IMR-90 (cell line): ENCODE measurements around the gene HOXA10. TPM values are rescaled to one million over a fixed set of nuclear protein-coding genes. Genes with fewer than 3 reads are reported as not detected.

ENCODE experiments used
- ATAC-seq: fragments of 200-7000 bp; cut with Tn5 transposase; 2 replicates; pipeline ENCODE4 v1.9.1; 2020; ENCODE audit warnings: low read depth, mild to moderate bottlenecking, moderate library complexity
- BruUV-seq: library from RNA; stranded (reverse); fragments of 400-500 nt; replicated peaks from 2 replicates; lab custom pipeline; 2021; lab: Mats Ljungman, UMichigan
- CTCF ChIA-PET: fragments of 300-600 bp; formaldehyde crosslinking; extraction: SDS; loops from one replicate; lab custom pipeline; 2021; ENCODE audit warnings: antibody characterized with exemption; lab: Yijun Ruan, JAX
- POLR2A ChIA-PET: fragments of 300-600 bp; sonication (Branson Sonifier 250); formaldehyde crosslinking; loops from one replicate; lab custom pipeline; 2022; ENCODE audit warnings: antibody characterized with exemption; ENCODE audit not compliant: unreplicated experiment; lab: Charles Lee
- DNase-seq: peaks from one replicate; pipeline ENCODE4 v3.0.0; 2013
- H2AFZ ChIP-seq: replicated peaks from 2 replicates; pipeline ENCODE3; 2013; ENCODE audit warnings: low read length, mild to moderate bottlenecking; ENCODE audit not compliant: poor library complexity
- H2AK5ac ChIP-seq: 2 replicates; pipeline ENCODE4 v1.6.1; 2013; ENCODE audit warnings: low read depth, low read length, inconsistent platforms
- H2AK9ac ChIP-seq: replicated peaks from 2 replicates; pipeline ENCODE3; 2013; ENCODE audit warnings: mild to moderate bottlenecking, low read depth, low read length, moderate library complexity; ENCODE audit not compliant: poor library complexity
- H2BK120ac ChIP-seq: 2 replicates; pipeline ENCODE4 v1.6.1; 2013; ENCODE audit warnings: low read depth, low read length, inconsistent platforms
- H2BK15ac ChIP-seq: 3 replicates; pipeline ENCODE4 v1.6.1; 2013; ENCODE audit warnings: low read depth, low read length, inconsistent platforms
- H2BK20ac ChIP-seq: 2 replicates; pipeline ENCODE4 v1.6.1; 2013; ENCODE audit warnings: low read depth, mild to moderate bottlenecking, inconsistent platforms, low read length, moderate library complexity
- H2BK5ac ChIP-seq: 2 replicates; pipeline ENCODE4 v1.6.1; 2013; ENCODE audit warnings: mild to moderate bottlenecking, low read depth, low read length, inconsistent platforms; ENCODE audit not compliant: poor library complexity, severe bottlenecking
- H3K14ac ChIP-seq: replicated peaks from 2 replicates; pipeline ENCODE4 v1.6.1; 2013; ENCODE audit warnings: low read depth, low read length, inconsistent platforms
- H3K18ac ChIP-seq: 2 replicates; pipeline ENCODE4 v1.6.1; 2013; ENCODE audit warnings: low read depth, low read length, control low read depth
- H3K23ac ChIP-seq: 2 replicates; pipeline ENCODE4 v1.6.1; 2013; ENCODE audit warnings: low read depth, low read length, inconsistent platforms
- H3K27ac ChIP-seq: 2 replicates; pipeline ENCODE4 v1.5.1; 2013; ENCODE audit warnings: mild to moderate bottlenecking, control low read depth, low read length; ENCODE audit not compliant: insufficient read depth
- H3K27me3 ChIP-seq: 2 replicates; pipeline ENCODE4 v1.6.1; 2013; ENCODE audit warnings: low read length; ENCODE audit not compliant: control insufficient read depth, insufficient read depth
- H3K36me3 ChIP-seq: 2 replicates; pipeline ENCODE4 v1.6.1; 2013; ENCODE audit warnings: low read length, mixed read lengths; ENCODE audit not compliant: control insufficient read depth, insufficient read depth
- H3K4ac ChIP-seq: 2 replicates; pipeline ENCODE4 v1.6.1; 2013; ENCODE audit warnings: low read depth, low read length, inconsistent platforms
- H3K4me1 ChIP-seq: 2 replicates; pipeline ENCODE4 v1.6.1; 2013; ENCODE audit warnings: low read length, mixed read lengths; ENCODE audit not compliant: control insufficient read depth, insufficient read depth
- H3K4me2 ChIP-seq: 2 replicates; pipeline ENCODE4 v1.6.1; 2013; ENCODE audit warnings: low read depth, mild to moderate bottlenecking, control low read depth, low read length, moderate library complexity
- H3K4me3 ChIP-seq: 2 replicates; pipeline ENCODE4 v1.5.1; 2013; ENCODE audit warnings: low read depth, mild to moderate bottlenecking, control low read depth, low read length, moderate library complexity; ENCODE audit not compliant: insufficient read depth
- H3K56ac ChIP-seq: 2 replicates; pipeline ENCODE4 v1.6.1; 2013; ENCODE audit warnings: low read length, inconsistent platforms; ENCODE audit not compliant: insufficient read depth; ENCODE audit errors: extremely low read depth
- H3K79me1 ChIP-seq, 2 experiments: 2 replicates each; pipeline ENCODE4 v1.6.1; 2013; ENCODE audit warnings: low read length in 2 of 2, inconsistent platforms in 1 of 2, low read depth in 1 of 2
- H3K9ac ChIP-seq: 2 replicates; pipeline ENCODE4 v1.6.1; 2013; ENCODE audit warnings: low read depth, low read length, control low read depth
- H3K9me1 ChIP-seq: 2 replicates; pipeline ENCODE4 v1.6.1; 2013; ENCODE audit warnings: low read length, inconsistent platforms; ENCODE audit not compliant: insufficient read depth
- H3K9me3 ChIP-seq: 2 replicates; pipeline ENCODE4 v1.6.1; 2013; ENCODE audit warnings: low read length; ENCODE audit not compliant: control insufficient read depth, insufficient read depth
- H4K20me1 ChIP-seq: 2 replicates; pipeline ENCODE4 v1.6.1; 2013; ENCODE audit warnings: low read length, inconsistent platforms; ENCODE audit not compliant: insufficient read depth
- H4K5ac ChIP-seq: 2 replicates; pipeline ENCODE4 v1.6.1; 2013; ENCODE audit warnings: mild to moderate bottlenecking, low read depth, low read length, control low read depth
- H4K8ac ChIP-seq, 2 experiments: 2 replicates each; pipeline ENCODE4 v1.6.1; 2013; ENCODE audit warnings: low read depth in 2 of 2, low read length in 2 of 2, control low read depth in 1 of 2, inconsistent platforms in 1 of 2
- H4K91ac ChIP-seq: 2 replicates; pipeline ENCODE4 v1.6.1; 2013; ENCODE audit warnings: low read depth, low read length, inconsistent platforms; ENCODE audit not compliant: insufficient read depth
- POLR2A ChIP-seq: IDR thresholded peaks from 2 replicates; pipeline ENCODE4 v1.6.1; 2012; ENCODE audit warnings: mild to moderate bottlenecking, low read depth, low read length
- WGBS, 2 experiments: methylation state at CpG; one replicate each; pipeline versions ENCODE4 v1.1.5 to v1.1.7; 2013; ENCODE audit warnings: missing lambda C conversion rate in 2 of 2; ENCODE audit not compliant: insufficient read length in 1 of 2; ENCODE audit errors: extremely low coverage in 2 of 2; 5-methylcytosine and 5-hydroxymethylcytosine counted together
- dilution Hi-C: fragments of 300-500 bp; cut with HindIII; formaldehyde crosslinking; loops from one replicate; pipeline ENCODE4 v1.14.3; 2018; ENCODE audit warnings: low sequenced_read_pairs; ENCODE audit not compliant: unreplicated experiment
- in situ Hi-C: fragments of 300-500 bp; cut with MboI; formaldehyde crosslinking; loops from 3 replicates; pipeline ENCODE4 v1.14.3; 2019; ENCODE audit warnings: low sequenced_read_pairs, inconsistent platforms, mixed read lengths
- intact Hi-C: fragments of 100-400 bp; cut with micrococcal nuclease; formaldehyde crosslinking; loops from 2 replicates; pipeline ENCODE4 v1.10.0; 2022
- polyA plus RNA-seq, 3 experiments: library from polyadenylated mRNA; depleted of rRNA; stranded (reverse); fragments of >200 nt; gene quantifications; 2 replicates each; pipeline ENCODE4 v1.2.3, GENCODE V29; 2012; ENCODE audit warnings: low replicate concordance in 1 of 3
- total RNA-seq: library from RNA; depleted of rRNA; stranded (reverse); fragments of >200 nt; gene quantifications from 2 replicates; pipeline ENCODE4 v1.2.3, GENCODE V29; 2012
- TF ChIP-seq, protein P1 (sequence below): fragments of 150-350 bp; IDR thresholded peaks from 2 replicates; pipeline ENCODE4 v1.6.1; 2017; ENCODE audit warnings: mild to moderate bottlenecking, antibody characterized with exemption, low read length, low read depth

Gene HOXA10
- total and polyA plus RNA-seq, 2 of the 4 experiments (the other 2 are of a cell fraction): 0.10 to 0.18 TPM

DNA sequence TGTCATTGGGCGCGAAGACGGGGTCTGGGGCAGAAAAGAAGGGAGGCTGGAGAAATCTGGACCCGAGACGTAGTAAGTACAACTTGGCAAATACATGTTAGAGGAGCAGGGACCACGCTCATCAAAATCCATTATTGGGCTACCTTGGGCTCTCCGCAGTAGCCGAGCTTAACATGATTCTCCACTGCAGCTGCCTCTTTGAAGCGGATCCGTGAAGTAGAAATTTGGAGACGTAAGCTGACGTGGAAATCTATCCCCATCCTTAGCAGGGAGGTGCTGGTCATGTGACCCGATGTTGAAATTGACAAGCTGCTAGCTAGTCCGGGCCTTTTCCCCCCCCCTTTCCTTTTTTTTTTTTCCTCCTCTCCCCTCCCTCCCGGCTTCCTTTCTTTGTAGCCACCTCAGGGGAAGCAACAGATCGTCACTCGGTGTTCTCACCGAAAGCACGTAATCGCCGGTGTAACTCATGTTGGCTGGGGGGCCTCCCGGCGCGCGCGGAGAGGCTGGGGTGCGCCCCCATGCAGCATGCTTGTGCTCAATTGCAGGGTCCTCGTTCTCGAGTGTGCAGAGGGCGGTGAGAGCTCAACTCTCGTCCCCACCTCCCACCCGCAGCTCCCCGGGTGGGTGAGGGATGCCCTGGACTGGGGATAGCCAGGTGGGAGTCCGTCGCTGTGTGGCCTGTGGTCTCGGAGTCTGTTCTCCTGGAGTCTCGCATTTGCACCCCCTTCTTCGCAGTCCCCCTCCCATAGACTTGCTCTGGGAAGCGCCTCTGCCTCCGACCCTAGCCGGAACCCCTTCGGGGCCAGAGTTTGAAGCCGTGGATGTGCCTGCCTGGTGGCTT lies 11.1 kb upstream of the HOXA10 start, which contains the start of gene HOXA11:
HOXA11 (minus strand) TSS at position 220 of the 841 bp plus-strand sequence; CDS start at position 132, 88 bp downstream.
- Histone ChIP-seq H4K20me1 (peaks cover 17% of the 10 kb centered on the region; the same call in 1 of the 2 replicates), H4K5ac (no peak within 1 kb of the TSS), H3K4me1 (peaks cover 3% of the 10 kb centered on the region; the same call in 1 of the 2 replicates), H3K14ac (no peak within 1 kb of the TSS), H2BK120ac (no peak within 1 kb of the TSS), H2BK15ac (no peak within 1 kb of the TSS), H2AK9ac (no peak within 1 kb of the TSS), H3K56ac (no peak within 1 kb of the TSS), H2BK5ac (no peak within 1 kb of the TSS), H3K27me3 (peaks cover 93% of the 10 kb centered on the region), H2BK20ac (no peak within 1 kb of the TSS), H4K8ac (no peak within 1 kb of the TSS), H3K4me3 (peak within 1 kb of the TSS; percentile 41), H3K18ac (no peak within 1 kb of the TSS), H2AFZ (peak within 1 kb of the TSS; percentile 77), H3K23ac (peak within 1 kb of the TSS; percentile 25; the same call in 1 of the 2 replicates), H3K4ac (no peak within 1 kb of the TSS), H3K36me3 (no peaks in the 10 kb centered on the region), H3K79me1 (no peaks in the 10 kb centered on the region), H3K27ac (no peak within 1 kb of the TSS), H2AK5ac (no peak within 1 kb of the TSS), H4K91ac (no peak within 1 kb of the TSS), H3K9me3 (peaks cover 15% of the 10 kb centered on the region; the same call in 1 of the 2 replicates), H3K9me1 (no peaks in the 10 kb centered on the region), H3K9ac (no peak within 1 kb of the TSS), H3K4me2 (peak within 1 kb of the TSS; percentile 69)
- 5% methylated on average over 6 of the region's 43 CpGs; no CpG with 5 or more reads in 1 of the 2 experiments for WGBS, 2 experiments
- dilution Hi-C loops (no loop called here), intact Hi-C loops (no loop called here), in situ Hi-C loops (no loop called here)
- ChIA-PET CTCF (interaction anchor here (0.8 kb wide), 1 partner anchor 765 kb away, joined by 3 read pairs; no protein-coding TSS in a partner anchor), POLR2A (no interaction called here)
- peak; percentile 20 for DNase-seq
- no peak for ATAC-seq
- TF ChIP-seq, protein P1, sequence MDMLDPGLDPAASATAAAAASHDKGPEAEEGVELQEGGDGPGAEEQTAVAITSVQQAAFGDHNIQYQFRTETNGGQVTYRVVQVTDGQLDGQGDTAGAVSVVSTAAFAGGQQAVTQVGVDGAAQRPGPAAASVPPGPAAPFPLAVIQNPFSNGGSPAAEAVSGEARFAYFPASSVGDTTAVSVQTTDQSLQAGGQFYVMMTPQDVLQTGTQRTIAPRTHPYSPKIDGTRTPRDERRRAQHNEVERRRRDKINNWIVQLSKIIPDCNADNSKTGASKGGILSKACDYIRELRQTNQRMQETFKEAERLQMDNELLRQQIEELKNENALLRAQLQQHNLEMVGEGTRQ: peak; percentile 57; the same call in 1 of the 2 replicates
- TF ChIP-seq POLR2A: no peak
- no TSS peak for BruUV-seq
